ENCODE data around the gene IDUA.
"Not testable (repeated sequence)": the region's sequence is repeated elsewhere in the genome, so short reads cannot be mapped to it uniquely, and the experiment has no call there.

The IDUA gene

GRCh38 chr4:968221-968620 lies 18.6 kb upstream of the IDUA start:
- DNase-seq, result no peak

- DNase-seq, result no peak
Measured at GRCh38 chr4:968621-969394, 18.0 kb upstream of the IDUA start.

- DNase-seq, result no peak
Measured at GRCh38 chr4:970046-970745, 16.6 kb upstream of the IDUA start.

- no peak for DNase-seq
Measured at GRCh38 chr4:970854-971520, 15.9 kb upstream of the IDUA start.

GRCh38 chr4:971666-972500 lies 15.0 kb upstream of the IDUA start:
- DNase-seq, result no peak

GRCh38 chr4:972651-973424 lies 14.0 kb upstream of the IDUA start:
- peak; percentile 65 for DNase-seq

GRCh38 chr4:973431-974397 lies 13.1 kb upstream of the IDUA start, which contains the start of gene DGKQ:
Gene DGKQ, minus strand, starts transcription at chr4:973569. Its CDS starts 87 bp downstream, at chr4:973482.
- DNase-seq, result peak; percentile 87

GRCh38 chr4:974668-975067 lies 12.2 kb upstream of the IDUA start:
- DNase-seq, result no peak

- not testable (repeated sequence) for DNase-seq
Measured at GRCh38 chr4:976016-976415, 10.8 kb upstream of the IDUA start.

- no peak for DNase-seq
Measured at GRCh38 chr4:978957-979701, 7.7 kb upstream of the IDUA start.

- no peak for DNase-seq
Measured at GRCh38 chr4:982291-982690, 4.6 kb upstream of the IDUA start.

GRCh38 chr4:982814-983213 lies 4.0 kb upstream of the IDUA start:
- DNase-seq, result no peak

GRCh38 chr4:984336-985054 lies 2.3 kb upstream of the IDUA start:
- DNase-seq, result no peak

GRCh38 chr4:985123-985830 lies 1.6 kb upstream of the IDUA start:
- DNase-seq, result peak; percentile 81

GRCh38 chr4:986428-986878 lies 391 bp upstream of the IDUA start:
- no peak for DNase-seq

- no peak for DNase-seq
Measured at GRCh38 chr4:987624-988513, 1.0 kb downstream of the IDUA start.

All from stimulated activated CD4-positive, alpha-beta T cell treated with anti-CD3 and anti-CD28 coated beads, Interleukin-4, amount 100 ng/mL, for 1 hour (primary cell).